Uterus (tissue), 2 donors: ENCODE measurements around the gene ZDHHC14.
"Not testable (repeated sequence)": the region's sequence is repeated elsewhere in the genome, so short reads cannot be mapped to it uniquely, and the experiment has no call there.

Experiments used
- CTCF ChIP-seq, 4 experiments: fragments of 200-600 bp in 2 of 4; fragments of 450-650 bp in 2 of 4; sonication (generic) in 2 of 4; IDR thresholded peaks; one replicate each; pipeline ENCODE4 v1.5.1; 2016 to 2019; ENCODE audit warnings: antibody characterized with exemption in 4 of 4, mild to moderate bottlenecking in 2 of 4, moderate library complexity in 1 of 4
- POLR2A ChIP-seq, 2 donors: fragments of 450-650 bp; IDR thresholded peaks; one replicate each; pipeline ENCODE4 v1.6.1; 2016; ENCODE audit warnings: antibody characterized with exemption in 2 of 2, mild to moderate bottlenecking in 1 of 2, moderate library complexity in 1 of 2

- not testable (repeated sequence) for TF ChIP-seq POLR2A, CTCF (IDR thresholded peaks at IDR 0.05)
Measured at GRCh38 chr6:157576991-157577390, 196.0 kb downstream of the ZDHHC14 start.
